HUES48 (cell line): ENCODE results near the gene CMKLR1.

Experiments
- H3K27ac ChIP-seq: one replicate; pipeline ENCODE4 v1.7.0; 2013; ENCODE audit warnings: low read depth, low read length, inconsistent platforms
- H3K27me3 ChIP-seq: 2 replicates; pipeline ENCODE4 v1.6.1; 2013; ENCODE audit warnings: mild to moderate bottlenecking, low read length; ENCODE audit not compliant: control insufficient read depth, insufficient read depth
- H3K36me3 ChIP-seq: 2 replicates; pipeline ENCODE4 v1.6.1; 2013; ENCODE audit warnings: low read length; ENCODE audit not compliant: control insufficient read depth, insufficient read depth
- H3K4me1 ChIP-seq: 2 replicates; pipeline ENCODE4 v1.6.1; 2013; ENCODE audit warnings: mild to moderate bottlenecking, low read length; ENCODE audit not compliant: control insufficient read depth, insufficient read depth
- H3K4me3 ChIP-seq: 2 replicates; pipeline ENCODE4 v1.5.1; 2013; ENCODE audit warnings: mild to moderate bottlenecking, low read depth, low read length
- H3K9ac ChIP-seq: 2 replicates; pipeline ENCODE4 v1.6.1; 2013; ENCODE audit warnings: mild to moderate bottlenecking, low read depth, low read length, moderate library complexity
- H3K9me3 ChIP-seq: 2 replicates; pipeline ENCODE4 v1.6.1; 2013; ENCODE audit warnings: low read length; ENCODE audit not compliant: control insufficient read depth, insufficient read depth

CMKLR1 gene

GRCh38 chr12:108270035-108270848, 68.9 kb downstream of the CMKLR1 start:
- no peak overlapping the region for H3K9ac ChIP-seq
- H3K4me1 ChIP-seq: no peaks in the 10 kb centered on the region
- no peak overlapping the region for H3K4me3 ChIP-seq
- H3K36me3 ChIP-seq: no peaks in the 10 kb centered on the region
- no peak overlapping the region for H3K27ac ChIP-seq
- no peaks in the 10 kb centered on the region for H3K9me3 ChIP-seq
- no peaks in the 10 kb centered on the region for H3K27me3 ChIP-seq

- H3K36me3 ChIP-seq: no peaks in the 10 kb centered on the region
- no peaks in the 10 kb centered on the region for H3K9me3 ChIP-seq
- no peak overlapping the region for H3K4me3 ChIP-seq
- H3K27ac ChIP-seq: no peak overlapping the region
- H3K4me1 ChIP-seq: no peaks in the 10 kb centered on the region
- no peak overlapping the region for H3K9ac ChIP-seq
- no peaks in the 10 kb centered on the region for H3K27me3 ChIP-seq
Observed at GRCh38 chr12:108269224-108269623, 69.9 kb downstream of the CMKLR1 start.

GRCh38 chr12:108268397-108268796, 70.7 kb downstream of the CMKLR1 start:
- no peak overlapping the region for H3K4me3 ChIP-seq
- H3K36me3 ChIP-seq: no peaks in the 10 kb centered on the region
- H3K27me3 ChIP-seq: no peaks in the 10 kb centered on the region
- H3K9ac ChIP-seq: no peak overlapping the region
- no peaks in the 10 kb centered on the region for H3K9me3 ChIP-seq
- H3K4me1 ChIP-seq: no peaks in the 10 kb centered on the region
- no peak overlapping the region for H3K27ac ChIP-seq

GRCh38 chr12:108267450-108267849, 71.7 kb downstream of the CMKLR1 start:
- Histone ChIP-seq H3K4me3 (no peak overlapping the region), H3K27me3 (no peaks in the 10 kb centered on the region)

GRCh38 chr12:108266131-108266530, 73.0 kb downstream of the CMKLR1 start:
- no peak overlapping the region for H3K27ac ChIP-seq

More at GRCh38 chr12:108267450-108267849, 71.7 kb downstream of the CMKLR1 start:
- H3K36me3 ChIP-seq: no peaks in the 10 kb centered on the region
- H3K27ac ChIP-seq: no peak overlapping the region
- H3K9me3 ChIP-seq: no peaks in the 10 kb centered on the region
- H3K9ac ChIP-seq: no peak overlapping the region
- no peaks in the 10 kb centered on the region for H3K4me1 ChIP-seq

GRCh38 chr12:108265505-108265904, 73.6 kb downstream of the CMKLR1 start:
- no peaks in the 10 kb centered on the region for H3K36me3 ChIP-seq

More at GRCh38 chr12:108266131-108266530, 73.0 kb downstream of the CMKLR1 start:
- no peaks in the 10 kb centered on the region for H3K36me3 ChIP-seq
- H3K4me3 ChIP-seq: no peak overlapping the region
- no peaks in the 10 kb centered on the region for H3K27me3 ChIP-seq
- H3K9ac ChIP-seq: no peak overlapping the region
- H3K9me3 ChIP-seq: peaks cover 3% of the 10 kb centered on the region
- no peaks in the 10 kb centered on the region for H3K4me1 ChIP-seq

GRCh38 chr12:108260969-108261368, 78.1 kb downstream of the CMKLR1 start:
- H3K36me3 ChIP-seq: no peaks in the 10 kb centered on the region
- H3K9me3 ChIP-seq: peaks cover 17% of the 10 kb centered on the region
- no peak overlapping the region for H3K27ac ChIP-seq
- no peak overlapping the region for H3K9ac ChIP-seq
- H3K27me3 ChIP-seq: no peaks in the 10 kb centered on the region
- no peak overlapping the region for H3K4me3 ChIP-seq
- no peaks in the 10 kb centered on the region for H3K4me1 ChIP-seq

More at GRCh38 chr12:108265505-108265904, 73.6 kb downstream of the CMKLR1 start:
- H3K27ac ChIP-seq: no peak overlapping the region
- peaks cover 9% of the 10 kb centered on the region for H3K9me3 ChIP-seq
- no peak overlapping the region for H3K4me3 ChIP-seq
- H3K4me1 ChIP-seq: no peaks in the 10 kb centered on the region
- no peak overlapping the region for H3K9ac ChIP-seq
- H3K27me3 ChIP-seq: no peaks in the 10 kb centered on the region

- H3K27me3 ChIP-seq: no peaks in the 10 kb centered on the region
- no peaks in the 10 kb centered on the region for H3K36me3 ChIP-seq
- peaks cover 17% of the 10 kb centered on the region for H3K9me3 ChIP-seq
- no peak overlapping the region for H3K27ac ChIP-seq
- no peaks in the 10 kb centered on the region for H3K4me1 ChIP-seq
- H3K9ac ChIP-seq: no peak overlapping the region
- no peak overlapping the region for H3K4me3 ChIP-seq
Observed at GRCh38 chr12:108260039-108260438, 79.1 kb downstream of the CMKLR1 start.

GRCh38 chr12:108257610-108258106, 81.5 kb downstream of the CMKLR1 start:
- no peaks in the 10 kb centered on the region for H3K27me3 ChIP-seq
- no peak overlapping the region for H3K4me3 ChIP-seq
- H3K9me3 ChIP-seq: peaks cover 17% of the 10 kb centered on the region
- no peak overlapping the region for H3K9ac ChIP-seq
- peaks cover 6% of the 10 kb centered on the region; the same call in 1 of the 2 replicates for H3K4me1 ChIP-seq
- H3K27ac ChIP-seq: no peak overlapping the region
- no peaks in the 10 kb centered on the region for H3K36me3 ChIP-seq

- H3K4me1 ChIP-seq: peaks cover 6% of the 10 kb centered on the region; the same call in 1 of the 2 replicates
- H3K36me3 ChIP-seq: no peaks in the 10 kb centered on the region
- no peak overlapping the region for H3K27ac ChIP-seq
- no peaks in the 10 kb centered on the region for H3K27me3 ChIP-seq
- peaks cover 17% of the 10 kb centered on the region for H3K9me3 ChIP-seq
- no peak overlapping the region for H3K9ac ChIP-seq
- no peak overlapping the region for H3K4me3 ChIP-seq
Observed at GRCh38 chr12:108257004-108257403, 82.1 kb downstream of the CMKLR1 start.

GRCh38 chr12:108255252-108255602, 83.9 kb downstream of the CMKLR1 start:
- Histone ChIP-seq H3K36me3 (no peaks in the 10 kb centered on the region), H3K9ac (no peak overlapping the region), H3K4me1 (peaks cover 6% of the 10 kb centered on the region; the same call in 1 of the 2 replicates), H3K9me3 (peaks cover 5% of the 10 kb centered on the region), H3K27me3 (no peaks in the 10 kb centered on the region), H3K4me3 (no peak overlapping the region), H3K27ac (no peak overlapping the region)
